MM.1S (cell line): ENCODE measurements around the gene TRAPPC1.

ENCODE experiments used
- CTCF ChIP-seq: fragments of 300-600 bp; sonication (generic); IDR thresholded peaks from 2 replicates; pipeline ENCODE4 v1.5.1; 2016; ENCODE audit warnings: antibody characterized with exemption, low read length, mixed read lengths
- EZH2phosphoT487 ChIP-seq: fragments of 300-600 bp; sonication (generic); IDR thresholded peaks from 2 replicates; pipeline ENCODE4 v1.6.1; 2018; ENCODE audit warnings: antibody characterized with exemption, low read length

GRCh38 chr17:7887038-7887481 is 44.7 kb downstream of the TRAPPC1 start:
- TF ChIP-seq CTCF (no peak), EZH2phosphoT487 (no peak)
